NCI-H187 (cell line): ENCODE data around the gene ZIC5.

Experiments
- DNase-seq, 2 experiments: peaks; one replicate each; lab custom pipeline; 2025; lab: John Stamatoyannopoulos, UW

ZIC5 gene

GRCh38 chr13:99987154-99988019 lies 15.8 kb upstream of the ZIC5 start:
- DNase-seq, result no peak

- peak; percentile 33 to 44 for DNase-seq
Observed at GRCh38 chr13:99986741-99987140, 15.2 kb upstream of the ZIC5 start.

- DNase-seq, result no peak
Observed at GRCh38 chr13:99985886-99986527, 14.4 kb upstream of the ZIC5 start.

DNA sequence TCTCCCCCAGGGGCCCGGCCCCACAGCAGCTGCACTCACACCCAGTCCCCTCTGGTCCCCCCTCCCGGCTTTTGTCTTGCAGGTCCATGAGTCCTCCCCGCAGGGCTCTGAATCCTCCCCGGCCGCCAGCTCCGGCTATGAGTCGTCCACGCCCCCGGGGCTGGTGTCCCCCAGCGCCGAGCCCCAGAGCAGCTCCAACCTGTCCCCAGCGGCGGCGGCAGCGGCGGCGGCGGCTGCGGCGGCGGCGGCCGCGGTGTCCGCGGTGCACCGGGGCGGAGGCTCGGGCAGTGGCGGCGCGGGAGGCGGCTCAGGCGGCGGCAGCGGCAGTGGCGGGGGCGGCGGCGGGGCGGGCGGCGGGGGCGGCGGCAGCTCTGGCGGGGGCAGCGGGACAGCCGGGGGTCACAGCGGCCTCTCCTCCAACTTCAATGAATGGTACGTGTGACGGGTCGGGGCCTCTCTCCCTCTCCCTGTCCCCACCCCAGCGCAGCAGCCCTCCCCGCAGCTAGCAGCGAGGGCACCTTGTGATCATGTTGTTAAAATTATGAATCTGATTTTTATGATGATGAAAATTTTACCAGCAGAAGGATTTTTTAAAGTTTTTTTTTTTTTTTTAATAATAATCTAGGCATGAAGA lies 13.8 kb upstream of the ZIC5 start:
- no peak for DNase-seq

DNA sequence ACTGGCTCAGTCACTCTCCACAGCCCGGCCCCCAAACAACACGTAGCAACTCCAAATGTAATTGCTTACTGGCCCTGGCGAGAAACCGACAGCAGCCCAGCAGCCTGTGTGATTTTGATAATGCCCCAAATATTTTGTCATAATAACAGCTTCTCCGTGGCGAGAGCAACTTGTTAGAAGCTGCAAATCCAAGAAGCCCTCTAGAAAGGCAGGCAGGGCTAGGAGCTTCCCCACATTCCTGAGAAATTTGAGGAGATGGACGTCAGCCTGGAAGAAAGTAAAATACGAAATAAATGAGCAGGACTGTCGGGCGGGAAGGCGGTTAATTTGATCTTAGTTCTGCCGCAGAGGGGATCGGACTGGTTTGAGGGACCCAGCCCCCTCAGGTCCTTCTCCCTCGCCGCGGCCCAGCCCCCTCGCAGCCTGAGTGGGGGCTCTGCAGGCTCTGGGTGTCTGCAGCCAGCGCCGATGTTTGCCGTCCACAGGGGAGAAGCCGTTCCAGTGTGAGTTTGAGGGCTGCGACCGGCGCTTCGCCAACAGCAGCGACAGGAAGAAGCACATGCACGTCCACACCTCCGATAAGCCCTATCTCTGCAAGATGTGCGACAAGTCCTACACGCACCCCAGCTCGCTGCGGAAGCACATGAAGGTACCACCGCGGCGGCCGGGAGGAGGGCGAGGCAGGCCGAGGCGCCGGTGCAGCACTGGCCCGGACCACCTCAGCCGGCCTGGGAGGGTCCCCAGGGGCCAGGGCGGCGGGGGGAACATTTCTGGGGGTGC lies 13.1 kb upstream of the ZIC5 start:
- no peak for DNase-seq

- peak in 1 of 2 experiments; percentile 36 for DNase-seq
Observed at GRCh38 chr13:99983499-99984401, 12.2 kb upstream of the ZIC5 start.

GRCh38 chr13:99982731-99983498 lies 11.3 kb upstream of the ZIC5 start:
- DNase-seq, result no peak

DNA sequence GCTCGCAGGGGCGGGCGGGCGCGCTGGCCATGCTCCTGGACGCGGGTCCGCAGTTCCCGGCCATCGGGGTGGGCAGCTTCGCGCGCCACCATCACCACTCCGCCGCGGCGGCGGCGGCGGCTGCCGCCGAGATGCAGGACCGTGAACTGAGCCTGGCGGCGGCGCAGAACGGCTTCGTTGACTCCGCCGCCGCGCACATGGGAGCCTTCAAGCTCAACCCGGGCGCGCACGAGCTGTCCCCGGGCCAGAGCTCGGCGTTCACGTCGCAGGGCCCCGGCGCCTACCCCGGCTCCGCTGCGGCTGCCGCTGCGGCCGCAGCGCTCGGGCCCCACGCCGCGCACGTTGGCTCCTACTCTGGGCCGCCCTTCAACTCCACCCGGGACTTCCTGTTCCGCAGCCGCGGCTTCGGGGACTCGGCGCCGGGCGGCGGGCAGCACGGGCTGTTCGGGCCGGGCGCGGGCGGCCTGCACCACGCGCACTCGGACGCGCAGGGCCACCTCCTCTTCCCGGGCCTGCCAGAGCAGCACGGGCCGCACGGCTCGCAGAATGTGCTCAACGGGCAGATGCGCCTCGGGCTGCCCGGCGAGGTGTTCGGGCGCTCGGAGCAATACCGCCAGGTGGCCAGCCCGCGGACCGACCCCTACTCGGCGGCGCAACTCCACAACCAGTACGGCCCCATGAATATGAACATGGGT lies 10.6 kb upstream of the ZIC5 start:
- DNase-seq, result peak in 1 of 2 experiments; percentile 54

GRCh38 chr13:99981735-99982035 lies 10.1 kb upstream of the ZIC5 start, which contains the start of gene ZIC2:
Gene ZIC2 (plus strand): TSS chr13:99981784. CDS start chr13:99982065, 281 bp downstream.
- DNase-seq, result no peak

DNA sequence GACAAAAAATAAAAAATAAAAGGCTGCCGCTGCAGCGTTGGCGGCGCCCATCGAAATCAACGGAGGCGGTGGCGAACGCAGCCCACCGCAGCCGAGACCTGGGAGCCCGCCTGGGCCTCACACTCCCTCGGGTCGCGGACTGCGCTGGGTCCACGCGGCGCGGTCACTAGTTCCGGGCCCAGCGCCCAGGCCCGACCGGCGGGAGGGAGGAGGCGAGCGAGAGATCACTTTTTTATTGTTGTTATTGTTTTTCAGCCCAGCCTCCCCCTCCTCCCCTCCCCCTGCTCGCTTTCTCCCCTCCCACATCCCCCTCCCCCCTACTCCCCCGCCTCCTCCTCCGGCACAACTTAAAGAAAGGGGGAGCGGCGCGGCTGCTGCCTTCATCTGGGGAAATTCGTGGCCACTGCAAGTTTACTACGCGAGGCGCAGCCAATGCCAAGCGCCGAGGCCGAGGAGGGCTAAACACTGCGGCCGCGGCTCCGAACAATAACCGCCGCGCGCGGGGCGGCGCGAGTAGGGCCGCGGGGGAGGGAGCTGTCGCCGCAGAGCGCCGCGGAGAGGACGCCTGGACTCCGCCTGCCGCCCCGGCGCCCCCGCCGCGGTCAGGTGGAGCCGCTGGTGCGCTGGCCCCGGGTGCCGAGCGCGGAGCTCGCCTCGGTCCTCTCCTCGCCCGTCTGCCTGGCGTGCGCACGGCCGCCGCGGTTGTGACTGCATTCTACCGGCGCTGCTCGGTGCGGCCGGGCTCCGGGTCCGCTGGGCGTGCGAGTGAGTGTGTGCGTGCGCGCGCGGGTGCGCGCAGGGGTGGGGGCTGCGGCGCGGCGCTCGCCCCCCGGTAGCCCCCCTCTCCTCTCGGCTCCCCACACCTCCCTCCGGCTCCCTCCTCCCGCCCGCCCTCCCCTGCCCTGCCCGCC lies 9.5 kb upstream of the ZIC5 start:
- DNase-seq, result peak; percentile 88 to 96

- peak; percentile 91 to 96 for DNase-seq
Observed at GRCh38 chr13:99980201-99980823, 8.7 kb upstream of the ZIC5 start.

GRCh38 chr13:99979453-99980200 lies 8.1 kb upstream of the ZIC5 start:
- DNase-seq, result no peak

DNA sequence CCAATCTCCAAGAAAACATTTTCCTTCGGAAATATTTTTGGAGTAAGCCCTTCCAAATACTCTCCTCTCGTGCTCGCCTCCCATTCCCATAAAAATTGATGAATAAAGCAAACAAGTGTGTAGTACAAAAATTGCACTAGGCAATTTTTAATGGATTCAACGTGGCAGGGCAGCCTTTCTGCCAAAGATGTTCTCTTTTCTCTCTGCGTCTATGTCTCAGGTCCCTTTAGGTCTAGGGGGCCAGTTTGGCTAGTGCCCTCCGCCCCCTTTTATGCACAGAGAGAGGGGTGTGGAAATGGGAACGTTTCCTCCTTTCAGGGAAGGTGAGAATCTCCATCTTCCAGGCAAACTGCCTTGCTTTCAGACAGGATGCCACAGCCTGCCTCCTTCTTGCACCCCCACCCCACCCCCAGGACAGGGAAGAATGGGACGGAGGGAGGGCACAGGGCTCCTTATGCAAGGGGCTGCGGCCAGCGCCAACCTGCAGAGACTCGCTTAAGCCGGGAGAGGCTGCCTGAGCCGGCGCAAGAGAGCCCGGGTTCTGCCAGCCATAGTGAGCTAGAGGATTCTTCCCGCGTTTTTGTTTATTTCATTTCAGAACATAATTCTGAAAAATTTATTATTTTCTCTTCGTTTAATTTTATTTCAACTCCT lies 7.4 kb upstream of the ZIC5 start:
- no peak for DNase-seq

DNA sequence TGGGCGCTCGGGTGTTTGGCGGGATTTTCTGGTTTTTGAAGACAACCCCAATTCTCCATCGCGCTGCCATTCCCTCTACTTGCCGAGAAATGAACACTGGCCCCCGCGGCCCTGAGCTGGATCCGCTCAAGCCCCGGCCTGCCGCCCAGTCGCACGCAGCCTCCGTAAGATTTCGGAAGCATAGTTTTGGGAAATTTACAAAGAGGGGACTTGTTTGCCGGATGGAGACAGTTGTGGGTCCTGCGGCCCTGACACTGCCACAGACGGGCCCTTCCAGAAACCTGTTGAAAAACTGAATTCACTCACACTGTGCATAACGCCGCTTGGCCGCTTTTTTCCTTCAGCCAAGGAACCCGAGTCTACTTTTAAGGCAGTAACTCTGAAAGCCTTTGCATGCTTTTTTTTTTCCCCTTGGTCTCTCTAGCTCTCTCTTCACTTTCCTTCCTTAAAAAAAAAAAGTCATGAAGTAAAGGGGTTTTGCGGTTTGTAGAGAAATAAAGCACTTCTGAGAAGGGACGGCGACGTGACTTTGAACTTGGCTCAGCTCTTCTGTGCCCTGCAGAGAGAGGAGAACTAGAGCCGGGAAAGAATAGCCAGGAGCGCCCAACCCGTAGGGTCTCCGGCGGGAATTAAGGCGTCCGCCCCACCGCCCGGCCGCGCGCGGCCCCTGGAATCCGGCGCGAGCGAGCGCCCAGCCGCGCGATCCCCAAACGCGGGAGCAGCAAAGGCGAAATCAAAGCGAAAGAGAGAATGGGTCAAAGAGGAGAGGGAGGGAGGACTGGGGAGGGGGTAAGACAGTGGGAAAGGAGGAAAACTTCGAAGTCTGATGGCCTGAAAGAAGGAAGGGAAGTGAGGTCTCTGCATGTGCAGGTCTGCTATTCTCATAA lies 6.6 kb upstream of the ZIC5 start:
- DNase-seq, result no peak

DNA sequence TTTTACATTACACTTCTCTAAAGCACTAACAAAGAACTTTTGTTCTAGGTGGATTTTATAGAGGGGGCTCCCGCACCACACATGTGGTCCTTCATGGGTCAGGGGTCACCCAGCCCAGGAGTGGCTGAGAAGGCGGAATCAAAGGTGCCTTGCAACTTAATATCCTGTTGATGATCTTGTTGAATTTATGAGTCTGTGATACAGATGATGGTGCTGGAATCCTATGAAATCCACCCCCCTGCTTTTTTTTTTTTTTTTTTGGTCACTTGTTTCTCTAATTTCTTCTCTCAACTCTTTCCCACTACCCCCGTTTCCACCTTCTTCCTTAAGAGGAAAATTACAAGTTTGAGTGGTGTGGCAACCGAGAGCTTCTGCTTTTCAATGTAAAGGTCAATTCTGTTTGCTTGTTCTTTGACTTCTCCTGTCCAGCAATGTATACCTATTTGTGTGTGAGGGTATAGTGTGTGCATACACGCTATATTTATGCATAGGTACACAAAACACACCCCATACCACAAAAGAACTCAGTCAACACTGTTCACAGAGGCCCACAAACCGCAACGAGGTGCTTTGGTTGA lies 5.9 kb upstream of the ZIC5 start:
- no peak for DNase-seq

- no peak for DNase-seq
Observed at GRCh38 chr13:99976575-99976974, 5.0 kb upstream of the ZIC5 start.
